HG03558 (cell line): Measurements from ENCODE around the gene HELB.

Source experiments
- ATAC-seq: cut with Tn5 transposase; IDR thresholded peaks from one replicate; pipeline ENCODE4 v1.9.1; 2021; ENCODE audit warnings: moderate number of reproducible peaks; ENCODE audit not compliant: unreplicated experiment; ENCODE audit errors: extremely low read depth

HELB gene

GRCh38 chr12:66297923-66298322 lies 4.4 kb upstream of the HELB start:
- no peak for ATAC-seq

GRCh38 chr12:66302827-66303169 lies 505 bp downstream of the HELB start:
- ATAC-seq: no peak

- ATAC-seq: peak; percentile 33
These were observed 1.1 kb downstream of the HELB start for GRCh38 chr12:66303316-66303804.

GRCh38 chr12:66304296-66304900 lies 2.1 kb downstream of the HELB start:
- ATAC-seq: no peak

GRCh38 chr12:66309606-66310005 lies 7.3 kb downstream of the HELB start:
- no peak for ATAC-seq

GRCh38 chr12:66312189-66312588 lies 9.9 kb downstream of the HELB start:
- ATAC-seq: no peak

GRCh38 chr12:66314278-66314677 lies 12.0 kb downstream of the HELB start:
- no peak for ATAC-seq

GRCh38 chr12:66319266-66319954 lies 17.1 kb downstream of the HELB start:
- no peak for ATAC-seq

- ATAC-seq: no peak
These were observed 18.7 kb downstream of the HELB start for GRCh38 chr12:66320996-66321395.

GRCh38 chr12:66321435-66321834 lies 19.1 kb downstream of the HELB start:
- no peak for ATAC-seq

- no peak for ATAC-seq
These were observed 20.7 kb downstream of the HELB start for GRCh38 chr12:66323017-66323416.

- ATAC-seq: no peak
These were observed 27.6 kb downstream of the HELB start for GRCh38 chr12:66329941-66330340.

- ATAC-seq: no peak
These were observed 28.7 kb downstream of the HELB start for GRCh38 chr12:66331016-66331415.

GRCh38 chr12:66331814-66332213 lies 29.5 kb downstream of the HELB start:
- no peak for ATAC-seq

- ATAC-seq: no peak
These were observed 33.5 kb downstream of the HELB start for GRCh38 chr12:66335746-66336145.

GRCh38 chr12:66337381-66338010 lies 35.2 kb downstream of the HELB start:
- no peak for ATAC-seq

GRCh38 chr12:66340131-66340530 lies 37.8 kb downstream of the HELB start:
- no peak for ATAC-seq

- no peak for ATAC-seq
These were observed 38.8 kb downstream of the HELB start for GRCh38 chr12:66341126-66341525.

- ATAC-seq: no peak
These were observed 42.9 kb downstream of the HELB start for GRCh38 chr12:66345212-66345611.

- no peak for ATAC-seq
These were observed 43.7 kb downstream of the HELB start for GRCh38 chr12:66345956-66346355.

- ATAC-seq: no peak
These were observed 49.0 kb downstream of the HELB start for GRCh38 chr12:66351301-66351700.

GRCh38 chr12:66352197-66352596 lies 49.9 kb downstream of the HELB start:
- no peak for ATAC-seq
